Measurements from ENCODE around the gene SUFU. TPM values are rescaled to one million over a fixed set of nuclear protein-coding genes. Genes with fewer than 3 reads are reported as not detected.

SUFU gene
- total and polyA plus RNA-seq, 2 experiments from 2014 or later: 2.8 to 5.6 TPM

GRCh38 chr10:102634686-102635085 lies 130.9 kb downstream of the SUFU start (continued):
- TF ChIP-seq REST (IDR thresholded peaks at IDR 0.05; ENCODE audit: unreplicated experiment) (no peak), ZNF114 (CRISPR knock-in tag; IDR thresholded peaks at IDR 0.05) (no peak), CTCF (conservative IDR thresholded peaks at IDR 0.05; ENCODE audit: low read depth in 2 of 2) (no peak), EZH2phosphoT487 (IDR thresholded peaks at IDR 0.05; ENCODE audit: unreplicated experiment) (no peak), CREB1 (CRISPR knock-in tag; IDR thresholded peaks at IDR 0.05; ENCODE audit: low read depth) (no peak)

- ATAC-seq (no peak), DNase-seq (ENCODE audit: low spot score) (no peak)
- Mint-ChIP-seq H3K36me3 (ENCODE audit: low read depth) (no peaks in the 10 kb centered on the region), H3K9me3 (no peaks in the 10 kb centered on the region; the same call in 1 of the 3 replicates), H3K4me1 (peaks cover 43% of the 10 kb centered on the region), H3K27ac (no peak overlapping the region), H3K4me3 (no peak overlapping the region), H3K27me3 (ENCODE audit: insufficient read depth, low read depth, poor library complexity) (peaks cover 14% of the 10 kb centered on the region)
- H3K27me3 ChIP-seq (ENCODE audit: insufficient read depth): no peaks in the 10 kb centered on the region
- no peaks in the 10 kb centered on the region for H3K79me2 ChIP-seq (replicated peaks; ENCODE audit: insufficient read depth)
- H3K4me2 ChIP-seq: no peak overlapping the region
- no peaks in the 10 kb centered on the region for H4K20me1 ChIP-seq (replicated peaks; ENCODE audit: insufficient read depth)
- H3K9me2 ChIP-seq (ENCODE audit: insufficient read depth): no peaks in the 10 kb centered on the region
- H3F3A ChIP-seq (replicated peaks; ENCODE audit: low read depth): peaks cover 11% of the 10 kb centered on the region
- H3K4me3 ChIP-seq: no peak overlapping the region
- H3K27ac ChIP-seq (ENCODE audit: low read depth): no peak overlapping the region
- H3K36me3 ChIP-seq (ENCODE audit: insufficient read depth): no peaks in the 10 kb centered on the region
- H2AFZ ChIP-seq: no peak overlapping the region
- peaks cover 19% of the 10 kb centered on the region; the same call in 1 of the 2 replicates for H3K4me1 ChIP-seq (ENCODE audit: insufficient read depth)
- TF ChIP-seq ETS1 (IDR thresholded peaks at IDR 0.05) (no peak), JUNB (IDR thresholded peaks at IDR 0.05; ENCODE audit: unreplicated experiment) (no peak), ZNF462 (CRISPR knock-in tag; IDR thresholded peaks at IDR 0.05) (no peak), POLR2AphosphoS5 (IDR thresholded peaks at IDR 0.05; ENCODE audit: low read depth) (no peak), REST (IDR thresholded peaks at IDR 0.05; ENCODE audit: unreplicated experiment) (no peak)
These were observed 131.6 kb downstream of the SUFU start for GRCh38 chr10:102635377-102635776.
